ENCODE measurements around the gene RPL37A. TPM values are rescaled to one million over a fixed set of nuclear protein-coding genes. Genes with fewer than 3 reads are reported as not detected.

RPL37A gene
- 2,133 and 2,247 TPM in 2 replicates for total RNA-seq (2014; rRNA removed; shearing (Covaris generic))

GRCh38 chr2:216498379-216499352, at the start of gene RPL37A:
TSS of gene RPL37A (plus strand) at chr2:216498844. CDS start at chr2:216498875, 31 bp downstream.
- DNase-seq (ENCODE audit: low spot score) = peak; percentile 97

- no peak for DNase-seq (ENCODE audit: low spot score)
These were observed 48.3 kb upstream of the RPL37A start for GRCh38 chr2:216450346-216450745.

DNA sequence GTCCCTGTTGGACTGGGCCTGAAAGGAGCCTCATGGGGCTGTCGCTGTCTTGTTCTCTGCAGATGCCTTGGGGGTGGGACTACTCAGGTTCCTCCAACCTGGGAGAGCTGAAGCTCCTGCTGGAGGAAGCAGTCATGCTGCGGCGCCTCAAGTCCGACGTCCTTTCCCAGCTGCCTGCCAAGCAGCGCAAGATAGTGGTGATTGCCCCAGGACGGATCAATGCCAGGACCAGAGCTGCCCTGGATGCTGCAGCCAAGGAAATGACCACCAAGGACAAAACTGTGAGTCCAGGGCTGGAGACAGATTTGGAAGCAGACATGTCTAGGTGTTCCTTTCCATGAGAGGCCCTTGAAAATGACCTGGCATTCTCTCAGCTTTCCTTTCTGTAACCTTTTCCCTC, 47.9 kb upstream of the RPL37A start:
- DNase-seq (ENCODE audit: low spot score) = no peak

DNA sequence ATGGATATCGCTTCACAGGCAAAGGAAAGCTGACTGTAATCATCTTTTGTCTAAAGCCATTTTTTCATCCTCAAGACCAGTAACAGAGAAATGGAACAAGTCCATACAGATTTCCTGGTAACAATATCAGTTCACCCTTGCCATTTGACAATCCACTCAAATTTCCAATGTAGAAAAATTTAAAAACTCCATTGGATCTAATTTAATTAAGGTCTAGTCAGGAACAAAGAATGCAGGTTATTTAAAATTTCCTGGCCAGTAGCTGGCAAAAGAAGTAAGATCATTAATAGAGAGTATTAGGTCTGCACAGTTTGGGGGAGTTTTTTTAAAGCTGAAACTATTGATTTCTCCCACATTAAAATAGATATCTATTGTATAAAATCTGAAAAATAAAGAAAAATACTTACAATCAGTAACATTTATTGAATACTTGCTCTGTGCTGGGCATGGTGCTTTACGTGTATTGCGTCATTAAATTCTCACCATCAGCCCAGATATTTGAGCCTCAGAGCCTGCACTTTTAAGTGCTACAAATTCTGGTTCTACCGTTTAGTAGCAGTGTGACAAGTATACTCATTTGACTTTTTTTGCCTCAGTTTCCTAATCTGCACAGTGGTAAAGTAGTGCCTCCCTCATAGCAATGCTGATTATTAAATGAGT, 44.6 kb upstream of the RPL37A start:
- DNase-seq (ENCODE audit: low spot score) = no peak

GRCh38 chr2:216463148-216463547, 35.5 kb upstream of the RPL37A start:
- no peak for DNase-seq (ENCODE audit: low spot score)

GRCh38 chr2:216464104-216464720, 34.4 kb upstream of the RPL37A start:
- no peak for DNase-seq (ENCODE audit: low spot score)

DNA sequence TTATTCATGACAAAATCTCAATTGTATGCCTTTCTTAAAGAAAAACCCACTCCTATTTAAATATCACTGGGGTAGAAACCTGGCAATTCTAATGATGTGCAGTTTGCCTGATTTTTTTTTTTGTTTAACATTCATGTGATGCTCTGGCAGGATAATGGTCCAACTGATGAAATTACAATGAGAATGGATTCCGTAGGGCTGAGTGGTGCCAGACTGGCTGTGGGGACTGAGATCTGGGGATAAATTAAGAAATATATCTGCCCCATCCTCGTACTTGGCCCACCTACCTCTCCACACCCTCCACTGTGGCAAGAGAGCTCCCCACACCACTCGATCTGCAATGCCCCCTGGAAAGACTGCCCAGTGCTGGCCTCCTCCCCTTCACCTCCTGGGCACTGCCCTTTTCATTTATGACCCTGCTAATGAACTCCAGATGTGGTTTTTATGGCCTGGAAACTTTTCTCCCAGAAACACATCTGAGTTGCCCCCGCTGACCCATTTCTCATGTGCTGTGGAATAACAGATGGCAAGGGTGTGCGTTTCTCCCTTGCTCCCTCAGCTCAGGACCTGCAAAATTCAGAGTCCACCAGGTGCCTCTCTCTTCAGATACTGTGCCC, 33.0 kb upstream of the RPL37A start:
- no peak for DNase-seq (ENCODE audit: low spot score)

- no peak for DNase-seq (ENCODE audit: low spot score)
These were observed 30.8 kb upstream of the RPL37A start for GRCh38 chr2:216467845-216468244.

- no peak for DNase-seq (ENCODE audit: low spot score)
These were observed 29.0 kb upstream of the RPL37A start for GRCh38 chr2:216469661-216470060.

DNA sequence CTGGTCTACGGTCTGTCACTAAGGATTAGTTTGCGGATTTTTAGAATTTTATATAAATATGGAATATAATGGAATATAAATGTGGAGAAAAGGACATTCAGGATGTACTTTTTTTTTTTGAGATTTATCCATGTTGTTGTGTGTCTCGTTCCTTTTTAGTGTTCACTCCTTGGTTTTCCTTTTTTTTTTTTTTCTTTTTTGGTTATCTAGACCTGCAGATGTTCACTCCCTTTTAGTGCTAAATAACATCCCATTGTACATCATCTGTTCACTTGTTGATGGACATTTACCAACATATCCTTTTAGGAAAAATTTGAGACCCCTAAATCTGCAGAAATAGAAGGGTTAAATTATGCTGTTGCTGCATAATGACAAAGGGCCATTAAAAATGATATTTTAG, 25.5 kb upstream of the RPL37A start:
- DNase-seq (ENCODE audit: low spot score) = no peak

GRCh38 chr2:216474925-216475670, 23.5 kb upstream of the RPL37A start:
- DNase-seq (ENCODE audit: low spot score) = no peak

GRCh38 chr2:216475767-216476166, 22.9 kb upstream of the RPL37A start:
- no peak for DNase-seq (ENCODE audit: low spot score)

GRCh38 chr2:216477283-216478035, 21.2 kb upstream of the RPL37A start:
- DNase-seq (ENCODE audit: low spot score) = no peak

DNA sequence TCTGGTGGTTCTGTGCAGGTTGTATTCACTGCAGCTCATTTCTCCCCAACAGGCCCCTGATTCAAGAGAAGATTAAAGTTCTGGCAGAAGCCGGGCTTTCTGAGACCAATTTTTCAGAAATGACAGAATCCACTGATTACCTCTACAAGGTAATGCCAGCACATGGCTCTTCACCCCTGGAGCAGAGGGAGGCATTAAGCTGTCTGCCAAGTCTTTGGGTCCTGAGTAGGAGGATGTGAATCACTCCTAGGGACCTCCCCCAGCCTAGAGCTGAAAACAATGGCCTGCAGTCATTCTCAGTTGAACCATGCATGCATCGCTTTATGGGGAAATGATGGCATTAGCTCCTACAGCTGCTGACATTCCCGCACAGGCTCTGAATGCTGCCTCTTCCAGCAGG, 20.5 kb upstream of the RPL37A start:
- DNase-seq (ENCODE audit: low spot score) = no peak

DNA sequence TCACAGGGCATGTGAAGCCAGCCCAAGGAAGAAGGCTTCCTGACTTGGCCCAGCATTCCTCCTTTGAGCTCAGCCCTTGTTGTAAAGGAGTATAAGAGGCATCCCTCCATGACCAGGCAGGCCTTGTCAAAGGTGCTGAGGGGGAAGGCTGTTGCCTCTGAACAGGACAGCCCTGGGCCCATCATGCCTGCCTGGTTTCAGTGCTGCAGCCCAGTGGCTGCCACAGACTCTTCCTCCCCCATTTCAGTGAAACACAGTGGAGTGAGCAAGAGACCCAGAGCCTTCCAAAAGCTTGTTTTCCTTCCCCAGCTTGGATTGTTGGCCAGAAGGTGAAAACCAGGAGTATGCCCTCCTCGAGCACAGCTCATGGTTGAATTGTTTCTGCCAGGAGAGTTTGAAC, 19.9 kb upstream of the RPL37A start:
- no peak for DNase-seq (ENCODE audit: low spot score)

- DNase-seq (ENCODE audit: low spot score) = no peak
These were observed 18.4 kb upstream of the RPL37A start for GRCh38 chr2:216480221-216480620.

DNA sequence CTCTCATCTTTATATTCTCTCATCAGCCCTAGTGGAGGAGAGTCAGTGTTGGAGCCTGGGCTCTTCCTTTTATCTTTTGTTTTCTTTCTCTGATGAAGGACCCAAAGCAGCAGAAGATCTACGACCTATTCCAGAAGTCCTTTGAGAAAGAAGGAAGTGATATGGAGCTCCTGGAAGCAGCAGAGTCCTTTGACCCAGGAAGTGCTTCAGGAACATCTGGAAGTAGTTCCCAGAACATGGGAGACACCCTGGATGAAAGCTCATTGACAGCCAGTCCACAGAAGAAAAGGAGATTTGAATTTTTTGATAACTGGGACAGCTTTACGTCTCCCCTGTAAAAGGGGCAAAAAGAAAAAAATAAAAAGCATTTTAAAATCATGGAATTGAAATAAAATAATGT, 16.0 kb upstream of the RPL37A start:
- no peak for DNase-seq (ENCODE audit: low spot score)

DNA sequence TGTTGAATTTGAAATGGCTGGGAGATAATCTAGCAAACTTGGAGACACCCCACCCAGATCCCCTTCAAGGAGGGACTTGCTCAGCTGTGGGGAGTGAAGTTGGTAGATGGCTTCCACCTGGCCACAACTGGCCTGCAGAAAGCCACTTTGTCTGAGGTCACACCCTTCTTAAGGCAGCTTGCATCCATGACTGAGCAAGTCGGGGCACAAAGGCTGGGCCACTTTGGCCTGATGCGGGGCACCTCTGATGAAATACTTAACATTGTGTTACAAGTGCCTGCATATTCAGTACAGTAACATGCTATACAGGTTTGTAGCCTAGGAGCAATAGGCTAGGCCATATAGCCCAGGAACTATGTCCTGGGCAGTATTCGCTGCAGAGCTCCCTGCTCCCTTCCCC, 13.4 kb upstream of the RPL37A start:
- no peak for DNase-seq (ENCODE audit: low spot score)

- no peak for DNase-seq (ENCODE audit: low spot score)
These were observed 12.9 kb upstream of the RPL37A start for GRCh38 chr2:216485745-216486144.

GRCh38 chr2:216486271-216486670, 12.4 kb upstream of the RPL37A start:
- DNase-seq (ENCODE audit: low spot score) = no peak

Measured in HT-29 (cell line).